Measurements from ENCODE around the gene CHTF8. TPM values are rescaled to one million over a fixed set of nuclear protein-coding genes. Genes with fewer than 3 reads are reported as not detected.

CHTF8 gene
- polyA plus RNA-seq, 1 donor (not counting 4 experiments of a cell fraction or from before 2014, with no cell fraction given), result 96.0 TPM

DNA sequence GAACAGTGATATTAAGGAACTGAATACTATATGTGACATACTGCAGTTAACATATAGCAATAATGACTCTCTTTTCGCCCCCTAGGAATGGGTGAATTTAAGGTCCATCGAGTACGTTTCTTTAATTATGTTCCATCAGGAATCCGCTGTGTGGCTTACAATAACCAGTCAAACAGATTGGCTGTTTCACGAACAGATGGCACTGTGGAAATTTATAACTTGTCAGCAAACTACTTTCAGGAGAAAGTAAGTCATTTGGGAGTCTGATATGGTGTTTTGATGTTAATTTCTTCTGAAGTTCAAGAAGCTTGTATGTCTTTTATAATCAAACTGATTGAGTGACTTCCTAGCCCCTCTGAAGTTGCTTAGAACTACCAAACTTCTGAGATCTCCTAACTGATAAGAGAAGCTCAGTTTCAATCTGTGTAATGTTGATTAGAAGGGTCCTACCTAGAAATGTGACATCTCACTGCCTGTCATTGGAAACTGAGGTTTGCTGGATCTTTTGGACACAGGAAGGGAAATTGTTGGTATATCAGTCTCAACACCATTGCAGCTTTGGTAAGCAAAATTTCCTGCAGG is 1.1 kb upstream of the CHTF8 start:
- peaks cover 3% of the 10 kb centered on the region for H3K9me1 ChIP-seq (ENCODE audit: control insufficient read depth, extremely low read depth, insufficient read depth, low read length)
- peaks cover 86% of the 10 kb centered on the region for H3K79me2 ChIP-seq (ENCODE audit: control insufficient read depth, insufficient read depth, low read length)
- DNase-seq (ENCODE audit: low read depth, low spot score) (no peak), FAIRE-seq (no peak)
- dilution Hi-C loops (cut with MboI; ENCODE audit: extremely low pct_ligation_motif_present, low sequenced_read_pairs), result no loop called here
- H3K27me3 ChIP-seq (ENCODE audit: control insufficient read depth, extremely low read depth, insufficient read depth, low read length), result no peaks in the 10 kb centered on the region
- H3K9ac ChIP-seq (ENCODE audit: control insufficient read depth, extremely low read depth, insufficient read depth, low read length), result peak overlapping the region; percentile 96
- H3K27ac ChIP-seq (ENCODE audit: control insufficient read depth, insufficient read depth, low read length), result peak overlapping the region; percentile 34
- peak overlapping the region; percentile 86 for H3K4me2 ChIP-seq (ENCODE audit: control insufficient read depth, extremely low read depth, insufficient read depth, low read depth, low read length)
- H3K9me3 ChIP-seq (ENCODE audit: control insufficient read depth, low read depth, low read length), result no peaks in the 10 kb centered on the region
- H4K20me1 ChIP-seq (ENCODE audit: control insufficient read depth, extremely low read depth, insufficient read depth, low read length), result no peaks in the 10 kb centered on the region
- H2AFZ ChIP-seq (ENCODE audit: control insufficient read depth, low read length), result no peak overlapping the region
- no peak for TF ChIP-seq EZH2 (IDR thresholded peaks at IDR 0.05; ENCODE audit: low read length)
- TF ChIP-seq, protein P1, sequence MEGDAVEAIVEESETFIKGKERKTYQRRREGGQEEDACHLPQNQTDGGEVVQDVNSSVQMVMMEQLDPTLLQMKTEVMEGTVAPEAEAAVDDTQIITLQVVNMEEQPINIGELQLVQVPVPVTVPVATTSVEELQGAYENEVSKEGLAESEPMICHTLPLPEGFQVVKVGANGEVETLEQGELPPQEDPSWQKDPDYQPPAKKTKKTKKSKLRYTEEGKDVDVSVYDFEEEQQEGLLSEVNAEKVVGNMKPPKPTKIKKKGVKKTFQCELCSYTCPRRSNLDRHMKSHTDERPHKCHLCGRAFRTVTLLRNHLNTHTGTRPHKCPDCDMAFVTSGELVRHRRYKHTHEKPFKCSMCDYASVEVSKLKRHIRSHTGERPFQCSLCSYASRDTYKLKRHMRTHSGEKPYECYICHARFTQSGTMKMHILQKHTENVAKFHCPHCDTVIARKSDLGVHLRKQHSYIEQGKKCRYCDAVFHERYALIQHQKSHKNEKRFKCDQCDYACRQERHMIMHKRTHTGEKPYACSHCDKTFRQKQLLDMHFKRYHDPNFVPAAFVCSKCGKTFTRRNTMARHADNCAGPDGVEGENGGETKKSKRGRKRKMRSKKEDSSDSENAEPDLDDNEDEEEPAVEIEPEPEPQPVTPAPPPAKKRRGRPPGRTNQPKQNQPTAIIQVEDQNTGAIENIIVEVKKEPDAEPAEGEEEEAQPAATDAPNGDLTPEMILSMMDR (optimal IDR thresholded peaks at IDR 0.05 in 1 of 3, IDR thresholded peaks at IDR 0.05 in 1 of 3, conservative IDR thresholded peaks at IDR 0.05 in 1 of 3; ENCODE audit: extremely low read depth in 1 of 3, insufficient read depth in 2 of 3, low read length in 3 of 3), result no peak
- peak overlapping the region; percentile 75 to 99 (median 88) for H3K4me3 ChIP-seq (ENCODE audit: control insufficient read depth in 2 of 3, extremely low read depth in 1 of 3, insufficient read depth in 2 of 3, low read depth in 1 of 3, low read length in 3 of 3)
- peaks cover 12 to 30% of the 10 kb centered on the region in 2 experiments for H3K36me3 ChIP-seq (ENCODE audit: control insufficient read depth in 2 of 2, extremely low read depth in 1 of 2, insufficient read depth in 2 of 2, low read length in 2 of 2)
- H3K4me1 ChIP-seq (ENCODE audit: control insufficient read depth, extremely low read depth, insufficient read depth, low read length), result peaks cover 21% of the 10 kb centered on the region

DNA sequence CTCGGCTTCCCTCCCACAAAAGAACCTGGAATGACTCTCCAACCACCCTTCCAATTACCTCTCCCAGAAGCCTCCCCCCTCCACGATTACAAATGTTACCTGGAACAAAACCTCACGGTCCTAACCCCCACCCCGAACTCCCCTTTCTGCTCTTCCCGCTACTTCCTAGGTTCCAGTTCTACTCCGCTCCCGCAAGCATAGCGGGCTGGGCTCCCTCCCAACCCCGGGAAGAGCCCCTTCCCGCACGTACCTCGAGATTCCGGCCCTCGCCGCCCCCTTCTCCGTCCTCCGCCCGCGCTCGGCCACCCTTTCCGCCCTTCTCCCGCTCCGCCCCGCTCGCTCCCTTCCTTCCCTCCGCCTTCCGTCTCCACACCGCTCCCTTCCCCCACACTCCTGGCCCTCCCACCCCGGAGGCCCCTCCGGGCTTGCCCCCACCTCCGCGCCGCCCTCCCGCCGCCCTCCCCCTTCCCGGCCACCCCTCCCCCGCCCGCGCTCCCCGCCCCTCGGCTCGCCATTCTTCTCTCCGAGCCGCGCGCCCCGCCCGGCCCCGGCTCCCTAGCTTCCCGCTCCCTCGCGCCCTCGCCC is 457 bp downstream of the CHTF8 start:
- peaks cover 7 to 22% of the 10 kb centered on the region in 2 experiments for H3K36me3 ChIP-seq (ENCODE audit: control insufficient read depth in 2 of 2, extremely low read depth in 1 of 2, insufficient read depth in 2 of 2, low read length in 2 of 2)
- FAIRE-seq (no peak), DNase-seq (ENCODE audit: low read depth, low spot score) (no peak)
- H3K4me3 ChIP-seq (ENCODE audit: control insufficient read depth in 2 of 3, extremely low read depth in 1 of 3, insufficient read depth in 2 of 3, low read depth in 1 of 3, low read length in 3 of 3), result peak overlapping the region; percentile 95 to 99 (median 96)
- H3K9ac ChIP-seq (ENCODE audit: control insufficient read depth, extremely low read depth, insufficient read depth, low read length), result peak overlapping the region; percentile 96
- TF ChIP-seq, protein P1 (optimal IDR thresholded peaks at IDR 0.05 in 1 of 3, IDR thresholded peaks at IDR 0.05 in 1 of 3, conservative IDR thresholded peaks at IDR 0.05 in 1 of 3; ENCODE audit: extremely low read depth in 1 of 3, insufficient read depth in 2 of 3, low read length in 3 of 3), result peak in 1 of 3 experiments; percentile 1
- TF ChIP-seq EZH2 (IDR thresholded peaks at IDR 0.05; ENCODE audit: low read length), result no peak
- peaks cover 89% of the 10 kb centered on the region for H3K79me2 ChIP-seq (ENCODE audit: control insufficient read depth, insufficient read depth, low read length)
- H3K9me1 ChIP-seq (ENCODE audit: control insufficient read depth, extremely low read depth, insufficient read depth, low read length), result peaks cover 3% of the 10 kb centered on the region
- peak overlapping the region; percentile 89 for H3K27ac ChIP-seq (ENCODE audit: control insufficient read depth, insufficient read depth, low read length)
- no peaks in the 10 kb centered on the region for H3K27me3 ChIP-seq (ENCODE audit: control insufficient read depth, extremely low read depth, insufficient read depth, low read length)
- peak overlapping the region; percentile 92 for H3K4me2 ChIP-seq (ENCODE audit: control insufficient read depth, extremely low read depth, insufficient read depth, low read depth, low read length)
- peaks cover 2% of the 10 kb centered on the region for H4K20me1 ChIP-seq (ENCODE audit: control insufficient read depth, extremely low read depth, insufficient read depth, low read length)
- H3K4me1 ChIP-seq (ENCODE audit: control insufficient read depth, extremely low read depth, insufficient read depth, low read length), result peaks cover 21% of the 10 kb centered on the region
- dilution Hi-C loops (cut with MboI; ENCODE audit: extremely low pct_ligation_motif_present, low sequenced_read_pairs), result no loop called here
- no peaks in the 10 kb centered on the region for H3K9me3 ChIP-seq (ENCODE audit: control insufficient read depth, low read depth, low read length)
- peak overlapping the region; percentile 33 for H2AFZ ChIP-seq (ENCODE audit: control insufficient read depth, low read length)

All from keratinocyte (primary cell).